ENCODE data around the gene TELO2.
A peak's percentile ranks its signal among the peaks of the same experiment; 100 is the strongest.

DNA sequence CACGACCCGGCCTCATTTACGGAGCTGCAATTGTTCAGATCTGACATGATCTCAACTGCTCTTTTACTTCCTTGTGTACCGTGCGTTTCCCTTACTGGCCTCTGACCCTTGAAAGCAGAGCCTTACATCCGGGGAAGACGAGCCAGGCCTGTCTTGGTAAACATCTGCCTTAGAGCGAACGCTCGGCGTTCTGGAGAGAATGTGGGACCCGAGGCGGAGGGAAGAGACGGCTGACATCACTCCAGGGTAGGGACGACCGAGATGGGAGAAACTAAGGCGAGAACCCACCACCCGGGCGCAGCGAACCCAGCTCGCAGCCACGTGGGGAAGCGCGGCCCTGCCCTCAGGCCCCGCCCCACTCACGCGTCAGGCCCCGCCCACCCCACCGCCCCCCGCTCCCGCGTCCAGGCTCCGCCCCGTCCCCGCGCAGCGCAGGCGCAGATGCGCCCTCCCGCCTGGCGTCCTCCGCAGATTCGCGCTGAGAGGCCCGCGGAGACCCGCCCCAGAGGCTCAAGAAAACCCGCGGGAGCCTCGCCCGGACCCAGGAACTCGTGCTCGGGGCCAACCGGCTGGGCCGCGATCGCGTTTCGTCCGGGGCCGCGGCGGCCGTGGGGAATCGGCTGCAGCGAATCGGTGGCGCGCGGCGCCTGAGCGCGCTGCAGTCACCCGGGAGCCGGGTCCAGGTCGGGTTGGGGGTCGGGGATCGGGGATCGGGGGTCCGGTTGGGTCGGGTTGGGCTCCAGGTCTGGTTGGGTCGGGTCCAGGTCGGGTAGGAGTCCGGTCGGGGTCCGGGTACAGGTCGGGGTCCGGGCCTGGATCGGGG is at the start of gene TELO2:
- TF ChIP-seq, protein P1, sequence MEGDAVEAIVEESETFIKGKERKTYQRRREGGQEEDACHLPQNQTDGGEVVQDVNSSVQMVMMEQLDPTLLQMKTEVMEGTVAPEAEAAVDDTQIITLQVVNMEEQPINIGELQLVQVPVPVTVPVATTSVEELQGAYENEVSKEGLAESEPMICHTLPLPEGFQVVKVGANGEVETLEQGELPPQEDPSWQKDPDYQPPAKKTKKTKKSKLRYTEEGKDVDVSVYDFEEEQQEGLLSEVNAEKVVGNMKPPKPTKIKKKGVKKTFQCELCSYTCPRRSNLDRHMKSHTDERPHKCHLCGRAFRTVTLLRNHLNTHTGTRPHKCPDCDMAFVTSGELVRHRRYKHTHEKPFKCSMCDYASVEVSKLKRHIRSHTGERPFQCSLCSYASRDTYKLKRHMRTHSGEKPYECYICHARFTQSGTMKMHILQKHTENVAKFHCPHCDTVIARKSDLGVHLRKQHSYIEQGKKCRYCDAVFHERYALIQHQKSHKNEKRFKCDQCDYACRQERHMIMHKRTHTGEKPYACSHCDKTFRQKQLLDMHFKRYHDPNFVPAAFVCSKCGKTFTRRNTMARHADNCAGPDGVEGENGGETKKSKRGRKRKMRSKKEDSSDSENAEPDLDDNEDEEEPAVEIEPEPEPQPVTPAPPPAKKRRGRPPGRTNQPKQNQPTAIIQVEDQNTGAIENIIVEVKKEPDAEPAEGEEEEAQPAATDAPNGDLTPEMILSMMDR (IDR thresholded peaks at IDR 0.05), result peak in 1 of 4 experiments; percentile 14
- TF ChIP-seq POLR2A (IDR thresholded peaks at IDR 0.05), result peak in 1 of 2 donors; percentile 49

All from uterus (tissue), 2 donors.